Smooth muscle cell (in vitro differentiated cells): ENCODE results near the gene HPSE2. TPM values are rescaled to one million over a fixed set of nuclear protein-coding genes. Genes with fewer than 3 reads are reported as not detected.

Experiments
- DNase-seq: peaks from one replicate; lab custom pipeline; 2025; ENCODE audit not compliant: unreplicated experiment; lab: John Stamatoyannopoulos, UW
- H2AFZ ChIP-seq: fragments of 200-600 bp; sonication (generic); 2 replicates; pipeline ENCODE4 v1.6.0; 2016; ENCODE audit warnings: antibody characterized with exemption, low read depth, mild to moderate bottlenecking
- H3F3A ChIP-seq: fragments of 200-600 bp; sonication (generic); 2 replicates; pipeline ENCODE4 v1.6.0; 2017; ENCODE audit warnings: antibody characterized with exemption, low read depth
- H3K27ac ChIP-seq: fragments of 200-600 bp; sonication (generic); 2 replicates; pipeline ENCODE4 v1.5.1; 2016; ENCODE audit warnings: low read depth, mild to moderate bottlenecking
- H3K27me3 ChIP-seq: fragments of 200-600 bp; sonication (generic); 2 replicates; pipeline ENCODE4 v1.6.1; 2016; ENCODE audit warnings: low read depth, mild to moderate bottlenecking
- H3K36me3 ChIP-seq: fragments of 200-600 bp; sonication (generic); 2 replicates; pipeline ENCODE4 v1.5.1; 2016; ENCODE audit warnings: low read depth
- H3K4me1 ChIP-seq: fragments of 200-600 bp; sonication (generic); 2 replicates; pipeline ENCODE4 v1.5.1; 2016; ENCODE audit warnings: low read depth
- H3K4me2 ChIP-seq: fragments of 200-600 bp; sonication (generic); 2 replicates; pipeline ENCODE4 v1.6.0; 2016; ENCODE audit warnings: mild to moderate bottlenecking
- H3K4me3 ChIP-seq: fragments of 200-600 bp; sonication (generic); 2 replicates; pipeline ENCODE4 v1.5.1; 2016; ENCODE audit warnings: mild to moderate bottlenecking
- H3K79me2 ChIP-seq: fragments of 200-600 bp; sonication (generic); 2 replicates; pipeline ENCODE4 v1.6.0; 2016; ENCODE audit warnings: low read depth, mild to moderate bottlenecking
- H3K9ac ChIP-seq: fragments of 200-600 bp; sonication (generic); 2 replicates; pipeline ENCODE4 v1.6.0; 2016; ENCODE audit warnings: low read depth
- H3K9me3 ChIP-seq: fragments of 200-600 bp; sonication (generic); replicated peaks from 2 replicates; pipeline ENCODE4 v1.5.1; 2016; ENCODE audit warnings: low read depth
- H4K20me1 ChIP-seq: fragments of 200-600 bp; sonication (generic); 2 replicates; pipeline ENCODE4 v1.6.0; 2016; ENCODE audit warnings: low read depth
- WGBS: methylation state at CpG from one replicate; pipeline ENCODE4 v1.1.7; 2016; ENCODE audit warnings: low lambda C conversion rate; 5-methylcytosine and 5-hydroxymethylcytosine counted together
- polyA plus RNA-seq: library from polyadenylated mRNA; unstranded; fragments of >200 nt; fragmentation: Nextera tagmentation; extraction: Ambion mirVana; gene quantifications from 2 replicates; pipeline ENCODE4 v1.2.1, GENCODE V29; 2016
- total RNA-seq: library from RNA; depleted of rRNA; stranded (reverse); fragments of >200 nt; gene quantifications from 2 replicates; pipeline ENCODE4 v1.2.3, GENCODE V29; 2014
- TF ChIP-seq, protein P1 (sequence below): fragments of 200-600 bp; sonication (generic); IDR thresholded peaks from 2 replicates; pipeline ENCODE4 v1.5.1; 2017; ENCODE audit warnings: borderline replicate concordance, mild to moderate bottlenecking, antibody characterized with exemption; ENCODE audit not compliant: insufficient read depth, poor library complexity, severe bottlenecking

The HPSE2 gene
- total and polyA plus RNA-seq, 2 experiments from 2014 or later: 0.13 TPM; not detected in 1

DNA sequence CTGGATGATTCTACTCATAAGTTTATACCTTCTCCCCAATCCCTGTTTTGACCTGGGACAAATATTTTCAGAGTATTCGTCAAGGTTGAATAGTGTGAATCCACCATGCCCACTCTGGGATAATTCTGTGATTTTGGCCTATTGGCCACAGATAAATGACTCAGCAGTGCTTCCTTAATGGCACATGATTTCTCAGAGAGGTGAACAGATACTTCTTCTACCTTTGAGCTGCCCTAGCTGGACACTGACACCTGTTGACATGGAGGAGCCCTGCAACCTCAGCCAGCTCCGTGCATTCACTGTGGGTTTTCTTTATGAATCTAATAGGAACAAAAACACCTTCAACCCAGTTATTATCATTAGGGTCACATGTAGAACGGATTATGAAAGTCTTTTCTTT lies 748.0 kb downstream of the HPSE2 start:
- TF ChIP-seq, protein P1, sequence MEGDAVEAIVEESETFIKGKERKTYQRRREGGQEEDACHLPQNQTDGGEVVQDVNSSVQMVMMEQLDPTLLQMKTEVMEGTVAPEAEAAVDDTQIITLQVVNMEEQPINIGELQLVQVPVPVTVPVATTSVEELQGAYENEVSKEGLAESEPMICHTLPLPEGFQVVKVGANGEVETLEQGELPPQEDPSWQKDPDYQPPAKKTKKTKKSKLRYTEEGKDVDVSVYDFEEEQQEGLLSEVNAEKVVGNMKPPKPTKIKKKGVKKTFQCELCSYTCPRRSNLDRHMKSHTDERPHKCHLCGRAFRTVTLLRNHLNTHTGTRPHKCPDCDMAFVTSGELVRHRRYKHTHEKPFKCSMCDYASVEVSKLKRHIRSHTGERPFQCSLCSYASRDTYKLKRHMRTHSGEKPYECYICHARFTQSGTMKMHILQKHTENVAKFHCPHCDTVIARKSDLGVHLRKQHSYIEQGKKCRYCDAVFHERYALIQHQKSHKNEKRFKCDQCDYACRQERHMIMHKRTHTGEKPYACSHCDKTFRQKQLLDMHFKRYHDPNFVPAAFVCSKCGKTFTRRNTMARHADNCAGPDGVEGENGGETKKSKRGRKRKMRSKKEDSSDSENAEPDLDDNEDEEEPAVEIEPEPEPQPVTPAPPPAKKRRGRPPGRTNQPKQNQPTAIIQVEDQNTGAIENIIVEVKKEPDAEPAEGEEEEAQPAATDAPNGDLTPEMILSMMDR: no peak
- H2AFZ ChIP-seq: no peak overlapping the region
- WGBS: 94% methylated on average over 3 of the region's 3 CpGs

DNA sequence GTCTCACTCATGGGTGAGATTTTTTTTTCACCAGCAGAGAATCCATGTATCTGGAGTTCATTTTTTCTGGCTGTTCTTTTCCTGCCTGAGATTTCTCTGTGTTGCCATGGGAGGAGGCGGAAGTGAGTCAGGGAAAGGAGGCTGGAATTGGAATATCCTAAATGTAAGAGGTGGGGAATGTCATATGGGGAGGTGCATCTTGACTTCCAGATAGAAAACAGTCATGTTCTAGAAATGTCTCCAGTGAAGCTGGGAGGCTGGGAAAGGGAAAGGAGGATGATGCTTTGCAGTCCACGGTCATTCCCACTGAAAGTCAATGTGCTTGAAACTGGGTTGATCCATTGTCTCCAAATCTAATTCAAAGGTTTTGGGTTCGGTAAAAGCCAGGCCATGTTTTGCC lies 749.2 kb downstream of the HPSE2 start:
- H3K9me3 ChIP-seq: no peaks in the 10 kb centered on the region
- no peaks in the 10 kb centered on the region for H3F3A ChIP-seq
- no peaks in the 10 kb centered on the region for H3K4me1 ChIP-seq
- WGBS: 83% methylated on average over 3 of the region's 3 CpGs
- H2AFZ ChIP-seq: no peak overlapping the region
- no peaks in the 10 kb centered on the region for H3K36me3 ChIP-seq
- TF ChIP-seq, protein P1: no peak
- no peaks in the 10 kb centered on the region for H3K79me2 ChIP-seq
- no peak overlapping the region for H3K4me2 ChIP-seq
- H3K4me3 ChIP-seq: no peak overlapping the region
- no peaks in the 10 kb centered on the region for H4K20me1 ChIP-seq
- no peak overlapping the region for H3K27ac ChIP-seq
- H3K27me3 ChIP-seq: no peaks in the 10 kb centered on the region
- H3K9ac ChIP-seq: no peak overlapping the region
- no peak for DNase-seq

More for the DNA sequence above, 748.0 kb downstream of the HPSE2 start:
- H3K9me3 ChIP-seq: no peaks in the 10 kb centered on the region
- H3F3A ChIP-seq: no peaks in the 10 kb centered on the region
- H3K4me2 ChIP-seq: no peak overlapping the region
- H4K20me1 ChIP-seq: no peaks in the 10 kb centered on the region
- H3K36me3 ChIP-seq: no peaks in the 10 kb centered on the region
- no peak overlapping the region for H3K27ac ChIP-seq
- no peaks in the 10 kb centered on the region for H3K27me3 ChIP-seq
- no peaks in the 10 kb centered on the region for H3K79me2 ChIP-seq
- no peak overlapping the region for H3K4me3 ChIP-seq
- H3K4me1 ChIP-seq: no peaks in the 10 kb centered on the region
- no peak for DNase-seq
- no peak overlapping the region for H3K9ac ChIP-seq

- Histone ChIP-seq H3K4me2 (no peak overlapping the region), H3F3A (no peaks in the 10 kb centered on the region), H4K20me1 (no peaks in the 10 kb centered on the region), H3K9me3 (no peaks in the 10 kb centered on the region), H3K36me3 (no peaks in the 10 kb centered on the region), H3K79me2 (no peaks in the 10 kb centered on the region), H3K27me3 (no peaks in the 10 kb centered on the region), H3K27ac (no peak overlapping the region), H3K4me3 (no peak overlapping the region), H3K9ac (no peak overlapping the region), H2AFZ (no peak overlapping the region), H3K4me1 (no peaks in the 10 kb centered on the region)
- WGBS: 79% methylated on average over 2 of the region's 2 CpGs
- TF ChIP-seq, protein P1: no peak
- DNase-seq: no peak
Observed at GRCh38 chr10:98485959-98486358, 749.7 kb downstream of the HPSE2 start.

GRCh38 chr10:98483658-98484057 lies 752.0 kb downstream of the HPSE2 start:
- Histone ChIP-seq H3K27ac (no peak overlapping the region), H2AFZ (no peak overlapping the region), H3F3A (no peaks in the 10 kb centered on the region), H4K20me1 (no peaks in the 10 kb centered on the region), H3K4me1 (no peaks in the 10 kb centered on the region), H3K4me2 (no peak overlapping the region), H3K36me3 (no peaks in the 10 kb centered on the region), H3K9ac (no peak overlapping the region), H3K27me3 (no peaks in the 10 kb centered on the region), H3K4me3 (no peak overlapping the region), H3K9me3 (no peaks in the 10 kb centered on the region), H3K79me2 (no peaks in the 10 kb centered on the region)
- TF ChIP-seq, protein P1: no peak
- no peak for DNase-seq
